Activated CD4-positive, alpha-beta T cell treated with anti-CD3 and anti-CD28 coated beads for 48 hours (primary cell): Measurements from ENCODE around the gene FAM25C.
"Not testable (repeated sequence)": the region's sequence is repeated elsewhere in the genome, so short reads cannot be mapped to it uniquely, and the experiment has no call there.

Source experiments
- DNase-seq: peaks from one replicate; pipeline ENCODE4 v3.0.0-alpha.2; 2020

The FAM25C gene

GRCh38 chr10:47947424-47947823 lies 52.2 kb downstream of the FAM25C start:
- DNase-seq = not testable (repeated sequence)
